Tibial artery (tissue), 4 donors: ENCODE data around the gene ADGRG6.

Experiments
- DNase-seq, 2 donors: peaks; one replicate each; pipeline ENCODE4 v3.0.0-alpha.2; 2019
- H3K27ac ChIP-seq, 2 donors: fragments of 200-600 bp; sonication (generic) in 1 of 2; 1 replicate in 1 of 2; 2 replicates in 1 of 2; pipeline ENCODE4 v1.5.1; 2018 to 2019; ENCODE audit warnings: mild to moderate bottlenecking in 1 of 2
- H3K27me3 ChIP-seq, 2 donors: fragments of 200-600 bp; sonication (generic) in 1 of 2; one replicate each; pipeline versions ENCODE4 v1.5.1 to v1.6.0; 2016 to 2019
- H3K36me3 ChIP-seq, 3 donors: fragments of 200-600 bp; sonication (generic) in 2 of 3; one replicate each; pipeline ENCODE4 v1.5.1; 2016 to 2019; ENCODE audit warnings: mild to moderate bottlenecking in 2 of 3
- H3K4me1 ChIP-seq, 4 donors: fragments of 200-600 bp; sonication (generic) in 2 of 4; 1 replicate in 3 of 4; 2 replicates in 1 of 4; pipeline ENCODE4 v1.5.1; 2016 to 2019
- H3K4me3 ChIP-seq, 2 donors: fragments of 200-600 bp; sonication (generic) in 1 of 2; 1 replicate in 1 of 2; 2 replicates in 1 of 2; pipeline ENCODE4 v1.5.1; 2018 to 2019; ENCODE audit warnings: mild to moderate bottlenecking in 2 of 2
- H3K9me3 ChIP-seq, 3 donors: fragments of 200-600 bp; sonication (generic) in 1 of 3; one replicate each; pipeline ENCODE4 v1.5.1; 2016 to 2019
- CTCF ChIP-seq, 2 experiments: fragments of 200-600 bp in 1 of 2; fragments of 450-650 bp in 1 of 2; IDR thresholded peaks; one replicate each; pipeline ENCODE4 v1.5.1; 2017 to 2019; ENCODE audit warnings: antibody characterized with exemption in 2 of 2, mild to moderate bottlenecking in 1 of 2, moderate library complexity in 1 of 2
- intact Hi-C: fragments of 100-400 bp; cut with DNase I; formaldehyde crosslinking; loops from one replicate; pipeline ENCODE4 v1.15.0; 2023; ENCODE audit warnings: low total_unique reads

Gene ADGRG6

GRCh38 chr6:142322504-142323198 lies 20.8 kb downstream of the ADGRG6 start:
- TF ChIP-seq CTCF (IDR thresholded peaks at IDR 0.05) = no peak
- intact Hi-C loops = no loop called here
- Histone ChIP-seq H3K9me3 (no peaks in the 10 kb centered on the region), H3K27me3 (no peaks in the 10 kb centered on the region), H3K4me3 (no peak overlapping the region), H3K36me3 (no peaks in the 10 kb centered on the region), H3K4me1 (no peaks in the 10 kb centered on the region), H3K27ac (no peak overlapping the region)
- no peak for DNase-seq

- intact Hi-C loops = no loop called here
- Histone ChIP-seq H3K4me3 (no peak overlapping the region), H3K9me3 (no peaks in the 10 kb centered on the region), H3K36me3 (no peaks in the 10 kb centered on the region), H3K4me1 (no peaks in the 10 kb centered on the region), H3K27me3 (no peaks in the 10 kb centered on the region), H3K27ac (no peak overlapping the region)
- no peak for TF ChIP-seq CTCF (IDR thresholded peaks at IDR 0.05)
- DNase-seq = no peak
Measured at GRCh38 chr6:142323377-142323776, 21.6 kb downstream of the ADGRG6 start.

- Histone ChIP-seq H3K9me3 (no peaks in the 10 kb centered on the region), H3K4me3 (no peak overlapping the region), H3K36me3 (no peaks in the 10 kb centered on the region), H3K27ac (no peak overlapping the region), H3K27me3 (no peaks in the 10 kb centered on the region), H3K4me1 (no peaks in the 10 kb centered on the region)
- DNase-seq = no peak
- no peak for TF ChIP-seq CTCF (IDR thresholded peaks at IDR 0.05)
- intact Hi-C loops = no loop called here
Measured at GRCh38 chr6:142324111-142324510, 22.3 kb downstream of the ADGRG6 start.

GRCh38 chr6:142325111-142325510 lies 23.3 kb downstream of the ADGRG6 start:
- Histone ChIP-seq H3K4me3 (no peak overlapping the region), H3K36me3 (no peaks in the 10 kb centered on the region), H3K27ac (no peak overlapping the region), H3K9me3 (no peaks in the 10 kb centered on the region), H3K27me3 (no peaks in the 10 kb centered on the region), H3K4me1 (no peaks in the 10 kb centered on the region)
- no peak for DNase-seq
- intact Hi-C loops = no loop called here
- TF ChIP-seq CTCF (IDR thresholded peaks at IDR 0.05) = no peak

- no peaks in the 10 kb centered on the region for H3K27me3 ChIP-seq
- intact Hi-C loops = no loop called here
- no peak overlapping the region for H3K27ac ChIP-seq
- no peak overlapping the region for H3K4me3 ChIP-seq
- DNase-seq = no peak
- no peak for TF ChIP-seq CTCF (IDR thresholded peaks at IDR 0.05)
- no peaks in the 10 kb centered on the region for H3K4me1 ChIP-seq
- H3K9me3 ChIP-seq = no peaks in the 10 kb centered on the region
- no peaks in the 10 kb centered on the region for H3K36me3 ChIP-seq
Measured at GRCh38 chr6:142326540-142326939, 24.7 kb downstream of the ADGRG6 start.

GRCh38 chr6:142328070-142328469 lies 26.3 kb downstream of the ADGRG6 start:
- Histone ChIP-seq H3K27me3 (no peaks in the 10 kb centered on the region), H3K36me3 (no peaks in the 10 kb centered on the region), H3K4me3 (no peak overlapping the region), H3K4me1 (no peaks in the 10 kb centered on the region), H3K9me3 (no peaks in the 10 kb centered on the region), H3K27ac (no peak overlapping the region)
- TF ChIP-seq CTCF (IDR thresholded peaks at IDR 0.05) = no peak
- no peak for DNase-seq
- intact Hi-C loops = no loop called here
